IMR-90 (cell line): ENCODE measurements around the gene ANKRD33B. TPM values are rescaled to one million over a fixed set of nuclear protein-coding genes. Genes with fewer than 3 reads are reported as not detected.

Experiments used
- ATAC-seq: fragments of 200-7000 bp; cut with Tn5 transposase; 2 replicates; pipeline ENCODE4 v1.9.1; 2020; ENCODE audit warnings: low read depth, mild to moderate bottlenecking, moderate library complexity
- BruUV-seq: library from RNA; stranded (reverse); fragments of 400-500 nt; replicated peaks from 2 replicates; lab custom pipeline; 2021; lab: Mats Ljungman, UMichigan
- CTCF ChIA-PET: fragments of 300-600 bp; formaldehyde crosslinking; extraction: SDS; loops from one replicate; lab custom pipeline; 2021; ENCODE audit warnings: antibody characterized with exemption; lab: Yijun Ruan, JAX
- POLR2A ChIA-PET: fragments of 300-600 bp; sonication (Branson Sonifier 250); formaldehyde crosslinking; loops from one replicate; lab custom pipeline; 2022; ENCODE audit warnings: antibody characterized with exemption; ENCODE audit not compliant: unreplicated experiment; lab: Charles Lee
- DNase-seq: peaks from one replicate; pipeline ENCODE4 v3.0.0; 2013
- H2AFZ ChIP-seq: replicated peaks from 2 replicates; pipeline ENCODE3; 2013; ENCODE audit warnings: low read length, mild to moderate bottlenecking; ENCODE audit not compliant: poor library complexity
- H2AK5ac ChIP-seq: 2 replicates; pipeline ENCODE4 v1.6.1; 2013; ENCODE audit warnings: low read depth, low read length, inconsistent platforms
- H2AK9ac ChIP-seq: replicated peaks from 2 replicates; pipeline ENCODE3; 2013; ENCODE audit warnings: mild to moderate bottlenecking, low read depth, low read length, moderate library complexity; ENCODE audit not compliant: poor library complexity
- H2BK120ac ChIP-seq: 2 replicates; pipeline ENCODE4 v1.6.1; 2013; ENCODE audit warnings: low read depth, low read length, inconsistent platforms
- H2BK15ac ChIP-seq: 3 replicates; pipeline ENCODE4 v1.6.1; 2013; ENCODE audit warnings: low read depth, low read length, inconsistent platforms
- H2BK20ac ChIP-seq: 2 replicates; pipeline ENCODE4 v1.6.1; 2013; ENCODE audit warnings: low read depth, mild to moderate bottlenecking, inconsistent platforms, low read length, moderate library complexity
- H2BK5ac ChIP-seq: 2 replicates; pipeline ENCODE4 v1.6.1; 2013; ENCODE audit warnings: mild to moderate bottlenecking, low read depth, low read length, inconsistent platforms; ENCODE audit not compliant: poor library complexity, severe bottlenecking
- H3K14ac ChIP-seq: replicated peaks from 2 replicates; pipeline ENCODE4 v1.6.1; 2013; ENCODE audit warnings: low read depth, low read length, inconsistent platforms
- H3K18ac ChIP-seq: 2 replicates; pipeline ENCODE4 v1.6.1; 2013; ENCODE audit warnings: low read depth, low read length, control low read depth
- H3K23ac ChIP-seq: 2 replicates; pipeline ENCODE4 v1.6.1; 2013; ENCODE audit warnings: low read depth, low read length, inconsistent platforms
- H3K27ac ChIP-seq: 2 replicates; pipeline ENCODE4 v1.5.1; 2013; ENCODE audit warnings: mild to moderate bottlenecking, control low read depth, low read length; ENCODE audit not compliant: insufficient read depth
- H3K27me3 ChIP-seq: 2 replicates; pipeline ENCODE4 v1.6.1; 2013; ENCODE audit warnings: low read length; ENCODE audit not compliant: control insufficient read depth, insufficient read depth
- H3K36me3 ChIP-seq: 2 replicates; pipeline ENCODE4 v1.6.1; 2013; ENCODE audit warnings: low read length, mixed read lengths; ENCODE audit not compliant: control insufficient read depth, insufficient read depth
- H3K4ac ChIP-seq: 2 replicates; pipeline ENCODE4 v1.6.1; 2013; ENCODE audit warnings: low read depth, low read length, inconsistent platforms
- H3K4me1 ChIP-seq: 2 replicates; pipeline ENCODE4 v1.6.1; 2013; ENCODE audit warnings: low read length, mixed read lengths; ENCODE audit not compliant: control insufficient read depth, insufficient read depth
- H3K4me2 ChIP-seq: 2 replicates; pipeline ENCODE4 v1.6.1; 2013; ENCODE audit warnings: low read depth, mild to moderate bottlenecking, control low read depth, low read length, moderate library complexity
- H3K4me3 ChIP-seq: 2 replicates; pipeline ENCODE4 v1.5.1; 2013; ENCODE audit warnings: low read depth, mild to moderate bottlenecking, control low read depth, low read length, moderate library complexity; ENCODE audit not compliant: insufficient read depth
- H3K56ac ChIP-seq: 2 replicates; pipeline ENCODE4 v1.6.1; 2013; ENCODE audit warnings: low read length, inconsistent platforms; ENCODE audit not compliant: insufficient read depth; ENCODE audit errors: extremely low read depth
- H3K79me1 ChIP-seq, 2 experiments: 2 replicates each; pipeline ENCODE4 v1.6.1; 2013; ENCODE audit warnings: low read length in 2 of 2, inconsistent platforms in 1 of 2, low read depth in 1 of 2
- H3K9ac ChIP-seq: 2 replicates; pipeline ENCODE4 v1.6.1; 2013; ENCODE audit warnings: low read depth, low read length, control low read depth
- H3K9me1 ChIP-seq: 2 replicates; pipeline ENCODE4 v1.6.1; 2013; ENCODE audit warnings: low read length, inconsistent platforms; ENCODE audit not compliant: insufficient read depth
- H3K9me3 ChIP-seq: 2 replicates; pipeline ENCODE4 v1.6.1; 2013; ENCODE audit warnings: low read length; ENCODE audit not compliant: control insufficient read depth, insufficient read depth
- H4K20me1 ChIP-seq: 2 replicates; pipeline ENCODE4 v1.6.1; 2013; ENCODE audit warnings: low read length, inconsistent platforms; ENCODE audit not compliant: insufficient read depth
- H4K5ac ChIP-seq: 2 replicates; pipeline ENCODE4 v1.6.1; 2013; ENCODE audit warnings: mild to moderate bottlenecking, low read depth, low read length, control low read depth
- H4K8ac ChIP-seq, 2 experiments: 2 replicates each; pipeline ENCODE4 v1.6.1; 2013; ENCODE audit warnings: low read depth in 2 of 2, low read length in 2 of 2, control low read depth in 1 of 2, inconsistent platforms in 1 of 2
- H4K91ac ChIP-seq: 2 replicates; pipeline ENCODE4 v1.6.1; 2013; ENCODE audit warnings: low read depth, low read length, inconsistent platforms; ENCODE audit not compliant: insufficient read depth
- CEBPB ChIP-seq: IDR thresholded peaks from 2 replicates; pipeline ENCODE4 v1.6.1; 2012; ENCODE audit warnings: low read depth, low read length, improper control_type of control experiment
- CTCF ChIP-seq: conservative IDR thresholded peaks from 2 replicates; pipeline ENCODE4 v1.5.1; 2012; ENCODE audit warnings: mild to moderate bottlenecking, low read depth, low read length, improper control_type of control experiment
- FOS ChIP-seq: fragments of 150-350 bp; IDR thresholded peaks from 2 replicates; pipeline ENCODE4 v1.6.1; 2016; ENCODE audit warnings: low read depth, low read length
- MAZ ChIP-seq: IDR thresholded peaks from 2 replicates; pipeline ENCODE4 v1.6.1; 2012; ENCODE audit warnings: low read depth, mild to moderate bottlenecking, low read length, improper control_type of control experiment, moderate library complexity, borderline replicate concordance
- NFE2L2 ChIP-seq: fragments of 150-350 bp; IDR thresholded peaks from 2 replicates; pipeline ENCODE4 v1.6.1; 2016; ENCODE audit warnings: low read depth, mild to moderate bottlenecking, low read length
- RCOR1 ChIP-seq: IDR thresholded peaks from 2 replicates; pipeline ENCODE4 v1.6.1; 2012; ENCODE audit warnings: mild to moderate bottlenecking, low read length, improper control_type of control experiment; ENCODE audit not compliant: insufficient replicate concordance
- RFX5 ChIP-seq: IDR thresholded peaks from 2 replicates; pipeline ENCODE4 v1.8.0; 2012; ENCODE audit warnings: low read depth, mild to moderate bottlenecking, low read length, moderate library complexity
- WGBS, 2 experiments: methylation state at CpG; one replicate each; pipeline versions ENCODE4 v1.1.5 to v1.1.7; 2013; ENCODE audit warnings: missing lambda C conversion rate in 2 of 2; ENCODE audit not compliant: insufficient read length in 1 of 2; ENCODE audit errors: extremely low coverage in 2 of 2; 5-methylcytosine and 5-hydroxymethylcytosine counted together
- dilution Hi-C: fragments of 300-500 bp; cut with HindIII; formaldehyde crosslinking; loops from one replicate; pipeline ENCODE4 v1.14.3; 2018; ENCODE audit warnings: low sequenced_read_pairs; ENCODE audit not compliant: unreplicated experiment
- in situ Hi-C: fragments of 300-500 bp; cut with MboI; formaldehyde crosslinking; loops from 3 replicates; pipeline ENCODE4 v1.14.3; 2019; ENCODE audit warnings: low sequenced_read_pairs, inconsistent platforms, mixed read lengths
- intact Hi-C: fragments of 100-400 bp; cut with micrococcal nuclease; formaldehyde crosslinking; loops from 2 replicates; pipeline ENCODE4 v1.10.0; 2022
- polyA plus RNA-seq, 3 experiments: library from polyadenylated mRNA; depleted of rRNA; stranded (reverse); fragments of >200 nt; gene quantifications; 2 replicates each; pipeline ENCODE4 v1.2.3, GENCODE V29; 2012; ENCODE audit warnings: low replicate concordance in 1 of 3
- total RNA-seq: library from RNA; depleted of rRNA; stranded (reverse); fragments of >200 nt; gene quantifications from 2 replicates; pipeline ENCODE4 v1.2.3, GENCODE V29; 2012

Gene ANKRD33B
- total and polyA plus RNA-seq, 2 of the 4 experiments (the other 2 are of a cell fraction), result 2.5 to 3.3 TPM

- intact Hi-C loops, result no loop called here
- H2BK20ac ChIP-seq, result no peak overlapping the region
- no peak overlapping the region for H2BK5ac ChIP-seq
- H4K20me1 ChIP-seq, result peaks cover 30% of the 10 kb centered on the region
- no peak overlapping the region for H3K4me3 ChIP-seq
- WGBS, 2 experiments, result 98% methylated on average over 11 of the region's 16 CpGs; no CpG with 5 or more reads in 1 of the 2 experiments
- H3K14ac ChIP-seq, result no peak overlapping the region
- no peak overlapping the region for H2BK15ac ChIP-seq
- in situ Hi-C loops, result no loop called here
- no peak overlapping the region for H3K9ac ChIP-seq
- H3K79me1 ChIP-seq, result peaks cover 36 to 54% of the 10 kb centered on the region in 2 experiments
- H2AK9ac ChIP-seq, result no peak overlapping the region
- H3K23ac ChIP-seq, result no peak overlapping the region
- H2BK120ac ChIP-seq, result no peak overlapping the region
- H3K18ac ChIP-seq, result no peak overlapping the region
- no peaks in the 10 kb centered on the region for H3K9me3 ChIP-seq
- ChIA-PET POLR2A (no interaction called here), CTCF (no interaction called here)
- peaks cover 13% of the 10 kb centered on the region; the same call in 1 of the 2 replicates for H3K9me1 ChIP-seq
- H3K4me1 ChIP-seq, result no peaks in the 10 kb centered on the region; the same call in 1 of the 2 replicates
- H3K4me2 ChIP-seq, result no peak overlapping the region
- BruUV-seq, result no TSS peak
- no peak overlapping the region for H4K8ac ChIP-seq
- H2AK5ac ChIP-seq, result no peak overlapping the region
- no peak overlapping the region for H4K91ac ChIP-seq
- H3K56ac ChIP-seq, result no peak overlapping the region
- no peak overlapping the region for H3K4ac ChIP-seq
- TF ChIP-seq RFX5, result no peak
- no peak for TF ChIP-seq RCOR1
- TF ChIP-seq NFE2L2, result no peak
- no peak for TF ChIP-seq CTCF
- TF ChIP-seq CEBPB, result no peak
- TF ChIP-seq FOS, result no peak
- no peak for TF ChIP-seq MAZ
- DNase-seq (no peak), ATAC-seq (no peak)
- no peak overlapping the region for H3K27ac ChIP-seq
- no peaks in the 10 kb centered on the region for H3K27me3 ChIP-seq
- H4K5ac ChIP-seq, result no peak overlapping the region
- H2AFZ ChIP-seq, result no peak overlapping the region
- H3K36me3 ChIP-seq, result peaks cover 51% of the 10 kb centered on the region
- dilution Hi-C loops, result no loop called here
These were observed 119.1 kb downstream of the ANKRD33B start for GRCh38 chr5:10682801-10683525.
